K562 (cell line): ENCODE measurements around the gene SDK1. TPM values are rescaled to one million over a fixed set of nuclear protein-coding genes. Genes with fewer than 3 reads are reported as not detected.

Experiments used
- ATAC-seq: fragments of 200-7000 bp; cut with Tn5 transposase; 3 replicates; pipeline ENCODE4 v1.9.1; 2020; ENCODE audit warnings: moderate library complexity
- BruUV-seq: library from RNA; stranded (reverse); fragments of 400-500 nt; replicated peaks from 2 replicates; lab custom pipeline; 2021; lab: Mats Ljungman, UMichigan
- CTCF ChIA-PET: fragments of 300-600 bp; formaldehyde crosslinking; extraction: SDS; loops from one replicate; lab custom pipeline; 2021; ENCODE audit warnings: low intra/inter-chr PET ratio; lab: Yijun Ruan, JAX
- POLR2A ChIA-PET: fragments of 300-600, 350-650 bp; sonication (Branson Sonifier 250); formaldehyde crosslinking; extraction: SDS; loops from one replicate; lab custom pipeline; 2021; ENCODE audit warnings: antibody characterized with exemption, inconsistent platforms; lab: Yijun Ruan, JAX
- DNase-seq, 4 experiments: peaks; one replicate each; pipeline versions ENCODE4 v3.0.0 to v3.0.0-alpha.2; 2011 to 2018; ENCODE audit warnings: low spot score in 3 of 4, mixed read lengths in 3 of 4; ENCODE audit errors: extremely low read depth in 1 of 4
- FAIRE-seq: peaks from 2 replicates; lab custom pipeline; 2011; peaks lifted over from hg19 to GRCh38; lab: Jason Lieb, UNC
- H2AFZ ChIP-seq: 2 replicates; pipeline ENCODE4 v1.6.0; 2011; ENCODE audit warnings: low read depth, low read length, control low read depth, inconsistent platforms
- H3K27ac ChIP-seq: fragments of 200-600 bp; 3 replicates; pipeline ENCODE4 v1.8.0; 2011; ENCODE audit warnings: low read depth, mild to moderate bottlenecking, control low read depth, inconsistent platforms, low read length, moderate library complexity, mixed read lengths; ENCODE audit errors: extremely low read depth
- H3K27me3 ChIP-seq, 2 experiments: fragments of 300-600 bp in 1 of 2; 2 replicates in 1 of 2; 3 replicates in 1 of 2; pipeline versions ENCODE4 v1.6.0 to v1.8.0; 2011; ENCODE audit warnings: inconsistent platforms in 2 of 2, low read length in 2 of 2, mild to moderate bottlenecking in 1 of 2, mixed read lengths in 1 of 2, moderate library complexity in 1 of 2; ENCODE audit not compliant: control insufficient read depth in 2 of 2, insufficient read depth in 2 of 2
- H3K36me3 ChIP-seq: fragments of 300-600 bp; 3 replicates; pipeline ENCODE4 v1.8.0; 2011; ENCODE audit warnings: mild to moderate bottlenecking, low read length, inconsistent platforms; ENCODE audit not compliant: control insufficient read depth, insufficient read depth
- H3K4me1 ChIP-seq, 2 experiments: fragments of 200-600 bp in 1 of 2; replicated peaks in 1 of 2; 2 replicates in 1 of 2; 3 replicates in 1 of 2; pipeline versions ENCODE4 v1.5.1 to v1.8.0; 2011; ENCODE audit warnings: inconsistent platforms in 2 of 2, low read length in 2 of 2, mild to moderate bottlenecking in 1 of 2, mixed read lengths in 1 of 2, moderate library complexity in 1 of 2; ENCODE audit not compliant: control insufficient read depth in 2 of 2, insufficient read depth in 2 of 2
- H3K4me2 ChIP-seq: 2 replicates; pipeline ENCODE4 v1.6.1; 2011; ENCODE audit warnings: low read length, control low read depth, inconsistent platforms, mixed read lengths; ENCODE audit not compliant: insufficient read depth
- H3K4me3 ChIP-seq: fragments of 200-600 bp; sonication (generic), shearing (Covaris generic); 2 replicates; pipeline ENCODE4 v1.5.1; 2016; ENCODE audit warnings: control low read depth, inconsistent platforms
- H3K79me2 ChIP-seq: fragments of 200-600 bp; 3 replicates; pipeline ENCODE4 v1.8.0; 2011; ENCODE audit warnings: low read length, inconsistent platforms; ENCODE audit not compliant: control insufficient read depth, insufficient read depth
- H3K9ac ChIP-seq, 2 experiments: 2 replicates each; pipeline versions ENCODE4 v1.6.0 to v1.6.1; 2011; ENCODE audit warnings: low read depth in 2 of 2, low read length in 2 of 2, control low read depth in 1 of 2, inconsistent platforms in 1 of 2, mild to moderate bottlenecking in 1 of 2, mixed read lengths in 1 of 2; ENCODE audit not compliant: insufficient read depth in 1 of 2
- H3K9me1 ChIP-seq: one replicate; pipeline ENCODE4 v1.6.0; 2011; ENCODE audit warnings: inconsistent platforms, mild to moderate bottlenecking, low read length, moderate library complexity; ENCODE audit not compliant: control insufficient read depth, insufficient read depth
- H3K9me3 ChIP-seq: replicated peaks from 2 replicates; pipeline ENCODE4 v1.5.1; 2011; ENCODE audit warnings: low read depth, low read length, inconsistent platforms; ENCODE audit not compliant: control insufficient read depth, insufficient read depth
- H4K20me1 ChIP-seq: replicated peaks from 2 replicates; pipeline ENCODE4 v1.6.1; 2011; ENCODE audit warnings: low read length, inconsistent platforms, mixed read lengths; ENCODE audit not compliant: control insufficient read depth, insufficient read depth
- BCL6 ChIP-seq: fragments of 250-450 bp; sonication (Bioruptor Pico); IDR thresholded peaks from 2 replicates; pipeline ENCODE4 v1.4.0; 2020
- CHD1 ChIP-seq: fragments of 200-600 bp; sonication (generic); IDR thresholded peaks from one replicate; pipeline ENCODE4 v1.6.1; 2012; ENCODE audit warnings: mild to moderate bottlenecking, moderate library complexity, low read length, inconsistent platforms
- HOXB6 ChIP-seq: fragments of 250-450 bp; sonication (Bioruptor Pico); IDR thresholded peaks from 2 replicates; pipeline ENCODE4 v1.5.1; 2022; ENCODE audit warnings: mild to moderate bottlenecking, borderline replicate concordance
- NFATC3 ChIP-seq: fragments of 450-650 bp; IDR thresholded peaks from 2 replicates; pipeline ENCODE4 v1.6.1; 2017; ENCODE audit warnings: mild to moderate bottlenecking
- NFIX ChIP-seq: fragments of 250-450 bp; sonication (Bioruptor Pico); IDR thresholded peaks from 2 replicates; pipeline ENCODE4 v1.4.0; 2020; ENCODE audit warnings: low read depth, mild to moderate bottlenecking, moderate library complexity
- NFRKB ChIP-seq: fragments of 450-650 bp; IDR thresholded peaks from 2 replicates; pipeline ENCODE4 v1.6.1; 2016; ENCODE audit warnings: low read depth
- TARDBP ChIP-seq: fragments of 450-650 bp; IDR thresholded peaks from 2 replicates; pipeline ENCODE4 v1.6.1; 2016
- ZBTB8A ChIP-seq: fragments of 450-650 bp; IDR thresholded peaks from 2 replicates; pipeline ENCODE4 v1.6.1; 2018; ENCODE audit warnings: mild to moderate bottlenecking, moderate library complexity; ENCODE audit not compliant: partially characterized antibody
- ZKSCAN3 ChIP-seq: fragments of 250-450 bp; sonication (Bioruptor Pico); IDR thresholded peaks from 2 replicates; pipeline ENCODE4 v1.4.0; 2020
- ZNF263 ChIP-seq: sonication (generic); formaldehyde crosslinking; IDR thresholded peaks from 2 replicates; pipeline ENCODE4 v1.8.0; 2022; ENCODE audit warnings: mild to moderate bottlenecking, missing genetic modification reagents, borderline replicate concordance
- ZNF277 ChIP-seq: fragments of 250-450 bp; sonication (Bioruptor Pico); IDR thresholded peaks from 2 replicates; pipeline ENCODE4 v1.8.0; 2022; ENCODE audit warnings: inconsistent platforms, mild to moderate bottlenecking, moderate library complexity, borderline replicate concordance
- ZNF384 ChIP-seq: IDR thresholded peaks from 2 replicates; pipeline ENCODE4 v1.6.1; 2012; ENCODE audit warnings: low read depth, low read length, improper control_type of control experiment
- ZNF445 ChIP-seq: fragments of 250-450 bp; sonication (Bioruptor Pico); IDR thresholded peaks from 2 replicates; pipeline ENCODE4 v1.4.0; 2020; ENCODE audit warnings: low read depth, mild to moderate bottlenecking, moderate library complexity
- ZNF512 ChIP-seq: IDR thresholded peaks from 2 replicates; pipeline ENCODE4 v1.6.1; 2016; ENCODE audit warnings: missing genetic modification characterization, missing compliant biosample characterization
- ZNF586 ChIP-seq: fragments of 450-650 bp; formaldehyde crosslinking; conservative IDR thresholded peaks from 2 replicates; pipeline ENCODE4 v1.4.0; 2020; ENCODE audit warnings: mild to moderate bottlenecking, moderate library complexity
- ZNF609 ChIP-seq: sonication (generic); formaldehyde crosslinking; IDR thresholded peaks from 2 replicates; pipeline ENCODE4 v1.8.1; 2023; ENCODE audit warnings: missing genetic modification reagents, mild to moderate bottlenecking, borderline replicate concordance
- ZZZ3 ChIP-seq: fragments of 450-650 bp; IDR thresholded peaks from 2 replicates; pipeline ENCODE4 v1.6.1; 2016; ENCODE audit warnings: antibody characterized with exemption, mild to moderate bottlenecking, moderate library complexity
- WGBS: fragments of 100-300 bp; shearing (Covaris generic); methylation state at CpG from one replicate; pipeline ENCODE4 v1.1.6; 2016; ENCODE audit warnings: low coverage, mixed read lengths; ENCODE audit not compliant: insufficient coverage; ENCODE audit errors: missing lambda C conversion rate; 5-methylcytosine and 5-hydroxymethylcytosine counted together
- in situ Hi-C: fragments of 300-500 bp; cut with MboI; formaldehyde crosslinking; loops from 4 replicates; pipeline ENCODE4 v1.15.0; 2018; ENCODE audit warnings: inconsistent platforms, mixed read lengths
- intact Hi-C: fragments of 100-400 bp; cut with micrococcal nuclease; formaldehyde crosslinking; loops from 2 replicates; pipeline ENCODE4 v1.14.2; 2022
- polyA plus RNA-seq, 8 experiments: library from polyadenylated mRNA; depleted of rRNA in 4 of 8; stranded (reverse) in 5 of 8; unstranded in 3 of 8; fragments of >200 nt; fragmentation: Nextera tagmentation in 2 of 8; fragmentation: Illumina TruSeq in 1 of 8; extraction: Ambion mirVana in 2 of 8; extraction: Trizol in 1 of 8; gene quantifications; 2 replicates each; pipeline versions ENCODE4 v1.2.1 to v1.2.3, GENCODE V29; 2011 to 2014; ENCODE audit warnings: inconsistent platforms in 1 of 8, missing spikeins in 1 of 8
- total RNA-seq, 7 experiments: library from RNA; depleted of rRNA in 6 of 7; stranded (reverse); fragments of >200 nt in 6 of 7; fragmentation: Illumina TruSeq in 2 of 7; extraction: Trizol in 2 of 7; gene quantifications; 2 replicates each; pipeline versions ENCODE4 v1.2.1 to v1.2.3, GENCODE V29; 2011 to 2021; ENCODE audit warnings: low replicate concordance in 1 of 7

SDK1 gene
- total and polyA plus RNA-seq, 9 of the 15 experiments (the other 6 are each of a cell fraction or from before 2014, with no cell fraction given) = 0.16 TPM; not detected in 8

- ChIA-PET POLR2A (no interaction called here), CTCF (no interaction called here)
- no TSS peak for BruUV-seq
- no peaks in the 10 kb centered on the region for H3K36me3 ChIP-seq
- ATAC-seq (no peak), FAIRE-seq (no peak), DNase-seq (no peak)
- H3K4me1 ChIP-seq = no peaks in the 10 kb centered on the region
- peaks cover 23 to 35% of the 10 kb centered on the region in 2 experiments for H3K27me3 ChIP-seq
- H2AFZ ChIP-seq = no peak overlapping the region
- H3K27ac ChIP-seq = no peak overlapping the region
- TF ChIP-seq ZBTB8A = no peak
- TF ChIP-seq ZNF512 (tag) = no peak
- no peak for TF ChIP-seq ZNF263
- TF ChIP-seq NFATC3 = no peak
- no peak for TF ChIP-seq ZNF586 (CRISPR knock-in tag)
- no peak for TF ChIP-seq CHD1
- TF ChIP-seq NFIX = no peak
- no peak for TF ChIP-seq HOXB6
- no peak for TF ChIP-seq TARDBP
- TF ChIP-seq NFRKB = no peak
- no peak for TF ChIP-seq ZNF277 (CRISPR knock-in tag)
- no peak for TF ChIP-seq ZZZ3
- no peak for TF ChIP-seq ZNF445 (CRISPR knock-in tag)
- TF ChIP-seq ZNF609 (CRISPR knock-in tag) = no peak
- no peak for TF ChIP-seq BCL6 (CRISPR knock-in tag)
- TF ChIP-seq ZKSCAN3 (CRISPR knock-in tag) = no peak
- TF ChIP-seq ZNF384 = no peak
- WGBS = 0% methylated on average over 10 of the region's 10 CpGs
- intact Hi-C loops = no loop called here
- no peaks in the 10 kb centered on the region for H3K9me1 ChIP-seq
- no peaks in the 10 kb centered on the region for H3K9me3 ChIP-seq
- in situ Hi-C loops = no loop called here
- H3K79me2 ChIP-seq = no peaks in the 10 kb centered on the region
- H3K4me2 ChIP-seq = no peak overlapping the region
- no peaks in the 10 kb centered on the region; the same call in 1 of the 2 replicates for H4K20me1 ChIP-seq
- no peak overlapping the region for H3K4me3 ChIP-seq
- no peak overlapping the region for H3K9ac ChIP-seq
Measured at GRCh38 chr7:4023502-4023901, 722.5 kb downstream of the SDK1 start.
